Measurements from ENCODE around the gene PICK1. TPM values are rescaled to one million over a fixed set of nuclear protein-coding genes. Genes with fewer than 3 reads are reported as not detected.
A peak's percentile ranks its signal among the peaks of the same experiment; 100 is the strongest.

PICK1 gene
- total RNA-seq, 1 donor from 2014 or later, result 53.9 TPM

GRCh38 chr22:38072322-38073149, 15.3 kb downstream of the PICK1 start:
- Histone ChIP-seq H3K36me3 (ENCODE audit: control insufficient read depth, insufficient read depth, low read length) (peaks cover 7% of the 10 kb centered on the region), H3K27me3 (ENCODE audit: control insufficient read depth, insufficient read depth, low read length) (no peaks in the 10 kb centered on the region), H3K4me3 (ENCODE audit: low read depth, low read length) (no peak overlapping the region)
- DNase-seq (ENCODE audit: low read depth), result no peak
- no peak for TF ChIP-seq CTCF (IDR thresholded peaks at IDR 0.05; ENCODE audit: insufficient read depth, low read length, poor library complexity, severe bottlenecking)

- no peak for TF ChIP-seq CTCF (IDR thresholded peaks at IDR 0.05; ENCODE audit: insufficient read depth, low read length, poor library complexity, severe bottlenecking)
- peaks cover 4% of the 10 kb centered on the region for H3K36me3 ChIP-seq (ENCODE audit: control insufficient read depth, insufficient read depth, low read length)
- H3K4me3 ChIP-seq (ENCODE audit: low read depth, low read length), result no peak overlapping the region
- H3K27me3 ChIP-seq (ENCODE audit: control insufficient read depth, insufficient read depth, low read length), result no peaks in the 10 kb centered on the region
- DNase-seq (ENCODE audit: low read depth), result no peak
These were observed 16.2 kb downstream of the PICK1 start for GRCh38 chr22:38073150-38074130.

- H3K36me3 ChIP-seq (ENCODE audit: control insufficient read depth, insufficient read depth, low read length), result peaks cover 4% of the 10 kb centered on the region
- no peak for DNase-seq (ENCODE audit: low read depth)
- TF ChIP-seq CTCF (IDR thresholded peaks at IDR 0.05; ENCODE audit: insufficient read depth, low read length, poor library complexity, severe bottlenecking), result peak; percentile 57
- H3K4me3 ChIP-seq (ENCODE audit: low read depth, low read length), result no peak overlapping the region
- H3K27me3 ChIP-seq (ENCODE audit: control insufficient read depth, insufficient read depth, low read length), result no peaks in the 10 kb centered on the region
These were observed 17.2 kb downstream of the PICK1 start for GRCh38 chr22:38074181-38075104.

GRCh38 chr22:38075105-38075825, 18.1 kb downstream of the PICK1 start:
- Histone ChIP-seq H3K4me3 (ENCODE audit: low read depth, low read length) (no peak overlapping the region), H3K27me3 (ENCODE audit: control insufficient read depth, insufficient read depth, low read length) (peaks cover 1% of the 10 kb centered on the region), H3K36me3 (ENCODE audit: control insufficient read depth, insufficient read depth, low read length) (peaks cover 2% of the 10 kb centered on the region)
- no peak for TF ChIP-seq CTCF (IDR thresholded peaks at IDR 0.05; ENCODE audit: insufficient read depth, low read length, poor library complexity, severe bottlenecking)
- no peak for DNase-seq (ENCODE audit: low read depth)

GRCh38 chr22:38075961-38076360, 18.8 kb downstream of the PICK1 start:
- Histone ChIP-seq H3K4me3 (ENCODE audit: low read depth, low read length) (no peak overlapping the region), H3K27me3 (ENCODE audit: control insufficient read depth, insufficient read depth, low read length) (peaks cover 8% of the 10 kb centered on the region), H3K36me3 (ENCODE audit: control insufficient read depth, insufficient read depth, low read length) (peaks cover 2% of the 10 kb centered on the region)
- no peak for DNase-seq (ENCODE audit: low read depth)
- TF ChIP-seq CTCF (IDR thresholded peaks at IDR 0.05; ENCODE audit: insufficient read depth, low read length, poor library complexity, severe bottlenecking), result no peak

Data from kidney epithelial cell (primary cell).